Trophoblast cell (in vitro differentiated cells and primary cell): ENCODE data around the gene SBK2.
A peak's percentile ranks its signal among the peaks of the same experiment; 100 is the strongest.

Source experiments
- DNase-seq, 2 donors: peaks; one replicate each; pipeline ENCODE4 v3.0.0-alpha.2; 2016
- H2AFZ ChIP-seq: 2 replicates; pipeline ENCODE4 v1.6.1; 2013; ENCODE audit warnings: low read length, moderate library complexity, mild to moderate bottlenecking; ENCODE audit not compliant: insufficient read depth, poor library complexity
- H2AK5ac ChIP-seq: 2 replicates; pipeline ENCODE4 v1.6.1; 2013; ENCODE audit warnings: mild to moderate bottlenecking, low read length
- H2BK120ac ChIP-seq: 2 replicates; pipeline ENCODE4 v1.6.1; 2013; ENCODE audit warnings: low read length, mild to moderate bottlenecking, moderate library complexity; ENCODE audit not compliant: insufficient read depth, poor library complexity
- H2BK12ac ChIP-seq: 2 replicates; pipeline ENCODE4 v1.6.1; 2013; ENCODE audit warnings: mild to moderate bottlenecking, low read length, moderate library complexity
- H2BK5ac ChIP-seq: 2 replicates; pipeline ENCODE4 v1.6.1; 2013; ENCODE audit warnings: low read length, low read depth, moderate library complexity, mild to moderate bottlenecking; ENCODE audit not compliant: poor library complexity
- H3K14ac ChIP-seq: 2 replicates; pipeline ENCODE4 v1.6.1; 2013; ENCODE audit warnings: mild to moderate bottlenecking, low read length
- H3K18ac ChIP-seq: 2 replicates; pipeline ENCODE4 v1.6.1; 2013; ENCODE audit warnings: mild to moderate bottlenecking, low read length
- H3K23ac ChIP-seq: 2 replicates; pipeline ENCODE4 v1.6.1; 2013; ENCODE audit warnings: low read length
- H3K27ac ChIP-seq: 2 replicates; pipeline ENCODE4 v1.5.1; 2013; ENCODE audit warnings: low read depth, mild to moderate bottlenecking, inconsistent platforms, low read length, moderate library complexity
- H3K27me3 ChIP-seq: 2 replicates; pipeline ENCODE4 v1.6.1; 2013; ENCODE audit warnings: inconsistent platforms, mild to moderate bottlenecking, low read length, moderate library complexity; ENCODE audit not compliant: insufficient read depth
- H3K36me3 ChIP-seq, 2 experiments: 1 replicate in 1 of 2; 2 replicates in 1 of 2; pipeline ENCODE4 v1.6.1; 2013; ENCODE audit warnings: low read length in 2 of 2, mild to moderate bottlenecking in 2 of 2, moderate library complexity in 1 of 2; ENCODE audit not compliant: insufficient read depth in 2 of 2, control insufficient read depth in 1 of 2
- H3K4ac ChIP-seq: 2 replicates; pipeline ENCODE4 v1.6.1; 2013; ENCODE audit warnings: low read depth, mild to moderate bottlenecking, low read length, moderate library complexity
- H3K4me1 ChIP-seq, 2 experiments: 1 replicate in 1 of 2; 2 replicates in 1 of 2; pipeline ENCODE4 v1.6.1; 2013; ENCODE audit warnings: low read length in 2 of 2, mild to moderate bottlenecking in 2 of 2, moderate library complexity in 1 of 2; ENCODE audit not compliant: insufficient read depth in 2 of 2, control insufficient read depth in 1 of 2
- H3K4me2 ChIP-seq: 2 replicates; pipeline ENCODE4 v1.6.1; 2013; ENCODE audit warnings: inconsistent platforms, mild to moderate bottlenecking, low read length, moderate library complexity
- H3K4me3 ChIP-seq: 2 replicates; pipeline ENCODE4 v1.5.1; 2013; ENCODE audit warnings: mild to moderate bottlenecking, low read depth, low read length, inconsistent platforms
- H3K79me1 ChIP-seq: one replicate; pipeline ENCODE4 v1.6.1; 2013; ENCODE audit warnings: low read length
- H3K79me2 ChIP-seq: 2 replicates; pipeline ENCODE4 v1.6.1; 2013; ENCODE audit warnings: low read length, mild to moderate bottlenecking; ENCODE audit not compliant: control insufficient read depth, insufficient read depth, poor library complexity
- H3K9ac ChIP-seq: 2 replicates; pipeline ENCODE4 v1.6.1; 2013; ENCODE audit warnings: mild to moderate bottlenecking, low read length
- H3K9me3 ChIP-seq: 2 replicates; pipeline ENCODE4 v1.6.1; 2013; ENCODE audit warnings: low read depth, mild to moderate bottlenecking, control low read depth, inconsistent platforms, low read length; ENCODE audit not compliant: insufficient read depth
- H4K12ac ChIP-seq: 2 replicates; pipeline ENCODE4 v1.6.1; 2013; ENCODE audit warnings: low read depth, mild to moderate bottlenecking, low read length, moderate library complexity
- H4K8ac ChIP-seq: 2 replicates; pipeline ENCODE4 v1.6.1; 2013; ENCODE audit warnings: low read depth, mild to moderate bottlenecking, low read length, moderate library complexity
- H4K91ac ChIP-seq: one replicate; pipeline ENCODE4 v1.6.1; 2013; ENCODE audit warnings: low read depth, mild to moderate bottlenecking, low read length, moderate library complexity
- WGBS: extraction: QIAGEN DNeasy Blood & Tissue Kit; methylation state at CpG from one replicate; pipeline ENCODE4 v1.1.7; 2013; ENCODE audit warnings: missing lambda C conversion rate; ENCODE audit not compliant: insufficient read length, insufficient coverage; ENCODE audit errors: extremely low coverage; 5-methylcytosine and 5-hydroxymethylcytosine counted together

The SBK2 gene

GRCh38 chr19:55519451-55520311 is 17.3 kb downstream of the SBK2 start:
- H3K4me2 ChIP-seq: no peak overlapping the region
- H4K8ac ChIP-seq: no peak overlapping the region
- no peaks in the 10 kb centered on the region for H3K79me2 ChIP-seq
- no peak overlapping the region for H2AK5ac ChIP-seq
- no peak overlapping the region for H3K14ac ChIP-seq
- no CpG with 5 or more reads among the region's 10 CpGs for WGBS
- no peak overlapping the region for H3K4ac ChIP-seq
- H3K4me3 ChIP-seq: no peak overlapping the region
- no peak overlapping the region for H4K91ac ChIP-seq
- peaks cover 0 to 4% of the 10 kb centered on the region in 2 experiments for H3K4me1 ChIP-seq
- H3K79me1 ChIP-seq: peaks cover 3% of the 10 kb centered on the region
- no peak overlapping the region for H3K9ac ChIP-seq
- no peak overlapping the region for H2BK12ac ChIP-seq
- H3K36me3 ChIP-seq: peaks cover 0 to 3% of the 10 kb centered on the region in 2 experiments
- H2BK120ac ChIP-seq: no peak overlapping the region
- H4K12ac ChIP-seq: no peak overlapping the region
- no peak overlapping the region for H3K18ac ChIP-seq
- no peak overlapping the region for H3K23ac ChIP-seq
- no peak overlapping the region for H3K27ac ChIP-seq
- H2AFZ ChIP-seq: no peak overlapping the region
- H3K27me3 ChIP-seq: no peaks in the 10 kb centered on the region
- H3K9me3 ChIP-seq: peaks cover 5% of the 10 kb centered on the region
- no peak overlapping the region for H2BK5ac ChIP-seq
- DNase-seq: peak in 1 of 2 donors; percentile 7

DNA sequence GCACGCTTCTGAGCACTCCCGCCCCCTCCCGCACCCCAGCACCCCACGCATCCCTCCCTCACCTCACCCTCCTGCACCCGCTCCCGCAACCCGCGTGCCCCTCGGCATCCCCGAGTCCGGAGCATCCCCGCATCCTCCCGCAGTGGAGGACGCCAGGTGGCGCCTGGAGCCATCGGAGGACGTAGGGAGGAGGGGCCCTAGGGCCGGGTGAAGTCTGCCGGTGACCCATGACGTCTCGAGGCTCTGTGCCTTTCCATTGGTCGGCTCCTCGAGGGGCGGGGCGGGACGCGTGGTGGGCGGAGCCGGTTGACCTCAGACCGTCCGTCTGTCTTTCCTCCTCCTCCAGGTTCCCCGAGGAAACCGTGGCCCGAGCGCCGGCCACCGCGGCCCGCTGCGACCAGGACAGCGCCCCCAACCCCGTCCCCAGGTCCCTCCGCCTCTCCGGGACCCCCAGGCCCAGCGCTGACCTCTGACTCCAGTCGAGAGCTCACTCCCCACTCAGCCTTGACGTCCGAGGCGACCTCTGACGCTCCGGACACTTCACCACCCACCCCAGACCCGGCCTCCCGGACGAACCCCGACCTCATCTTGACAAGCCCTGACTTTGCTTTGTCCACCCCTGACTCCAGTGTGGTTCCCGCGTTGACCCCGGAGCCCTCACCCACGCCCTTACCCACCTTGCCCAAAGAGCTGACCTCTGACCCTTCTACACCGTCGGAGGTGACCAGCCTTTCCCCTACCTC is 19.9 kb downstream of the SBK2 start:
- peak; percentile 84 to 94 for DNase-seq
- peak overlapping the region; percentile 24 for H4K12ac ChIP-seq
- H3K23ac ChIP-seq: no peak overlapping the region
- no peak overlapping the region for H3K27ac ChIP-seq
- peak overlapping the region; percentile 3 for H3K4me3 ChIP-seq
- H2BK5ac ChIP-seq: no peak overlapping the region
- peaks cover 5% of the 10 kb centered on the region for H3K9me3 ChIP-seq
- WGBS: no CpG with 5 or more reads among the region's 61 CpGs
- peak overlapping the region; percentile 30 for H4K8ac ChIP-seq
- peak overlapping the region; percentile 14 for H3K18ac ChIP-seq
- peaks cover 0 to 4% of the 10 kb centered on the region in 2 experiments for H3K4me1 ChIP-seq
- H3K79me2 ChIP-seq: no peaks in the 10 kb centered on the region
- peaks cover 3% of the 10 kb centered on the region for H3K79me1 ChIP-seq
- H2AK5ac ChIP-seq: peak overlapping the region; percentile 11
- no peaks in the 10 kb centered on the region for H3K27me3 ChIP-seq
- H3K4ac ChIP-seq: no peak overlapping the region
- H3K9ac ChIP-seq: no peak overlapping the region
- H3K4me2 ChIP-seq: peak overlapping the region; percentile 59
- H3K14ac ChIP-seq: no peak overlapping the region
- H2BK12ac ChIP-seq: no peak overlapping the region
- no peak overlapping the region for H2BK120ac ChIP-seq
- peak overlapping the region; percentile 67 for H2AFZ ChIP-seq
- H4K91ac ChIP-seq: peak overlapping the region; percentile 10
- H3K36me3 ChIP-seq: peaks cover 3 to 8% of the 10 kb centered on the region in 2 experiments

DNA sequence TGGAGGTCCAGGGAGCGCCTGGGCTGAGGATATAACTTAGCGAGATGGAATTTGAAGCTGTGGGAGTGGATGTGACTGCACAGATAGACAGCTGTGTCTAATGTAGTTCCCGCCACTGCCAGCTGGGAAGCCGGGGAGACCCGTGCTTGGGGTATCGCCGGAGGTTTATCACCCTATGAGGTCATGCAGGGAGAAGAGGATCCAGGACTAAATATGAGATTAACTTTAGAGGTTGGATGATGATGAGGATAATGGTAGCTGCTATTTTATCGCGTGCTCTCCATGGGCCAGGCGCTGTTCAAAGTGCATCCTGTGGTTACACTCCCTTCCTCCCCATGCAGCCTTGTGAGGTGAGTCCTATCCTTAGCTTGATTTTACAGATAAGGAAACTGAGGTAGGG is 28.8 kb downstream of the SBK2 start:
- Histone ChIP-seq H2BK12ac (no peak overlapping the region), H3K23ac (no peak overlapping the region), H3K79me1 (no peaks in the 10 kb centered on the region), H3K27ac (no peak overlapping the region), H2AFZ (no peak overlapping the region), H3K36me3 (peaks cover 6 to 7% of the 10 kb centered on the region in 2 experiments), H4K91ac (no peak overlapping the region), H2BK5ac (no peak overlapping the region), H4K8ac (no peak overlapping the region), H3K9me3 (peaks cover 8% of the 10 kb centered on the region), H3K9ac (peak overlapping the region; percentile 23), H3K4me3 (no peak overlapping the region), H2AK5ac (no peak overlapping the region), H3K4ac (no peak overlapping the region), H4K12ac (no peak overlapping the region), H3K14ac (no peak overlapping the region), H3K79me2 (no peaks in the 10 kb centered on the region), H3K4me1 (peaks cover 0 to 5% of the 10 kb centered on the region in 2 experiments), H3K18ac (no peak overlapping the region), H3K27me3 (peaks cover 2% of the 10 kb centered on the region), H3K4me2 (no peak overlapping the region), H2BK120ac (no peak overlapping the region)
- no peak for DNase-seq
- WGBS: no CpG with 5 or more reads among the region's 10 CpGs

GRCh38 chr19:55504981-55505380 is 32.0 kb downstream of the SBK2 start:
- H3K27me3 ChIP-seq: peaks cover 2% of the 10 kb centered on the region
- H3K4ac ChIP-seq: no peak overlapping the region
- DNase-seq: no peak
- no peak overlapping the region for H3K23ac ChIP-seq
- H3K9me3 ChIP-seq: peaks cover 8% of the 10 kb centered on the region
- no peak overlapping the region for H3K27ac ChIP-seq
- no peak overlapping the region for H2AFZ ChIP-seq
- no peak overlapping the region for H2BK120ac ChIP-seq
- no peaks in the 10 kb centered on the region for H3K79me1 ChIP-seq
- no peak overlapping the region for H2BK5ac ChIP-seq
- peaks cover 0 to 5% of the 10 kb centered on the region in 2 experiments for H3K4me1 ChIP-seq
- H3K36me3 ChIP-seq: peaks cover 12 to 18% of the 10 kb centered on the region in 2 experiments
- H3K79me2 ChIP-seq: no peaks in the 10 kb centered on the region
- no peak overlapping the region for H3K4me2 ChIP-seq
- H3K14ac ChIP-seq: no peak overlapping the region
- H3K4me3 ChIP-seq: no peak overlapping the region
- H3K18ac ChIP-seq: no peak overlapping the region
- no peak overlapping the region for H3K9ac ChIP-seq
- no peak overlapping the region for H2BK12ac ChIP-seq
- no CpG with 5 or more reads among the region's 11 CpGs for WGBS
- no peak overlapping the region for H4K8ac ChIP-seq
- no peak overlapping the region for H4K91ac ChIP-seq
- H2AK5ac ChIP-seq: no peak overlapping the region
- H4K12ac ChIP-seq: no peak overlapping the region
